SK-N-SH (cell line): ENCODE measurements around the gene GRIN2A. TPM values are rescaled to one million over a fixed set of nuclear protein-coding genes. Genes with fewer than 3 reads are reported as not detected.

ENCODE experiments used
- CTCF ChIA-PET: fragments of 300-600, 350-600 bp; formaldehyde crosslinking; extraction: SDS; loops from one replicate; lab custom pipeline; 2021; lab: Yijun Ruan, JAX
- POLR2A ChIA-PET: fragments of 350-600 bp; sonication (Branson Sonifier 250); formaldehyde crosslinking; extraction: SDS; loops from one replicate; lab custom pipeline; 2020; ENCODE audit warnings: antibody characterized with exemption, inconsistent platforms; lab: Yijun Ruan, JAX
- DNase-seq: peaks from one replicate; pipeline ENCODE4 v3.0.0; 2012
- H2AFZ ChIP-seq: fragments of 200-600 bp; sonication (generic); 2 replicates; pipeline ENCODE4 v1.8.1; 2016; ENCODE audit warnings: antibody characterized with exemption, mild to moderate bottlenecking, low read depth
- H3F3A ChIP-seq: fragments of 200-600 bp; sonication (generic); replicated peaks from 2 replicates; pipeline ENCODE3; 2016; ENCODE audit warnings: antibody characterized with exemption, mild to moderate bottlenecking; ENCODE audit not compliant: insufficient read depth
- H3K27ac ChIP-seq, 2 experiments: fragments of 200-500 bp in 1 of 2; fragments of 200-600 bp in 1 of 2; sonication (Bioruptor generic) in 1 of 2; sonication (generic), shearing (Covaris generic) in 1 of 2; 2 replicates each; pipeline versions ENCODE4 v1.5.1 to v1.6.1; 2014 to 2016; ENCODE audit warnings: low read depth in 2 of 2, inconsistent platforms in 1 of 2, low read length in 1 of 2, mild to moderate bottlenecking in 1 of 2, mixed read lengths in 1 of 2
- H3K27me3 ChIP-seq: fragments of 200-600 bp; sonication (generic), shearing (Covaris generic); 2 replicates; pipeline ENCODE4 v1.6.1; 2016; ENCODE audit warnings: mixed run types; ENCODE audit not compliant: insufficient read depth
- H3K36me3 ChIP-seq, 2 experiments: fragments of 200-500 bp in 1 of 2; fragments of 200-600 bp in 1 of 2; sonication (Bioruptor generic) in 1 of 2; sonication (generic) in 1 of 2; replicated peaks in 1 of 2; 2 replicates each; pipeline versions ENCODE3 to v1.5.1; 2014 to 2016; ENCODE audit warnings: low read length in 1 of 2, mild to moderate bottlenecking in 1 of 2; ENCODE audit not compliant: insufficient read depth in 2 of 2, control insufficient read depth in 1 of 2
- H3K4me1 ChIP-seq, 2 experiments: fragments of 200-500 bp in 1 of 2; fragments of 200-600 bp in 1 of 2; sonication (Bioruptor generic) in 1 of 2; sonication (generic), shearing (Covaris generic) in 1 of 2; 2 replicates each; pipeline versions ENCODE4 v1.5.1 to v1.6.1; 2014 to 2016; ENCODE audit warnings: low read depth in 1 of 2, low read length in 1 of 2, mixed run types in 1 of 2; ENCODE audit not compliant: insufficient read depth in 2 of 2, control insufficient read depth in 1 of 2
- H3K4me2 ChIP-seq: fragments of 200-600 bp; sonication (generic), shearing (Covaris generic); 2 replicates; pipeline ENCODE4 v1.6.1; 2017; ENCODE audit warnings: mixed run types
- H3K4me3 ChIP-seq, 2 experiments: fragments of 200-500 bp in 1 of 2; fragments of 200-600 bp in 1 of 2; sonication (Bioruptor generic) in 1 of 2; sonication (generic), shearing (Covaris generic) in 1 of 2; 2 replicates each; pipeline versions ENCODE4 v1.5.1 to v1.8.1; 2014 to 2016; ENCODE audit warnings: low read depth in 2 of 2, inconsistent platforms in 1 of 2, low read length in 1 of 2, mild to moderate bottlenecking in 1 of 2, mixed read lengths in 1 of 2, moderate library complexity in 1 of 2
- H3K79me2 ChIP-seq: fragments of 200-600 bp; sonication (generic); 2 replicates; pipeline ENCODE4 v1.8.1; 2017; ENCODE audit warnings: mild to moderate bottlenecking; ENCODE audit not compliant: insufficient read depth
- H3K9ac ChIP-seq: fragments of 200-600 bp; sonication (generic); 2 replicates; pipeline ENCODE4 v1.6.1; 2017; ENCODE audit warnings: mixed run types
- H3K9me2 ChIP-seq: fragments of 200-600 bp; sonication (generic); 2 replicates; pipeline ENCODE4 v1.6.1; 2017; ENCODE audit warnings: mixed run types
- H3K9me3 ChIP-seq: fragments of 200-600 bp; sonication (generic); 2 replicates; pipeline ENCODE4 v1.6.1; 2017; ENCODE audit warnings: mixed run types, mild to moderate bottlenecking, moderate library complexity
- H4K20me1 ChIP-seq: fragments of 200-600 bp; sonication (generic); 2 replicates; pipeline ENCODE4 v1.6.1; 2017; ENCODE audit warnings: mild to moderate bottlenecking, mixed run types; ENCODE audit not compliant: insufficient read depth
- CHD2 ChIP-seq: fragments of 150-350 bp; IDR thresholded peaks from 2 replicates; pipeline ENCODE4 v1.6.1; 2018; ENCODE audit warnings: low read length; ENCODE audit not compliant: partially characterized antibody
- ELF1 ChIP-seq: IDR thresholded peaks from 2 replicates; pipeline ENCODE4 v1.4.0; 2012
- EZH2phosphoT487 ChIP-seq: fragments of 200-600 bp; sonication (generic); IDR thresholded peaks from 2 replicates; pipeline ENCODE4 v1.6.1; 2017; ENCODE audit warnings: low read depth, mixed run types, mild to moderate bottlenecking, antibody characterized with exemption, moderate library complexity, borderline replicate concordance
- FOXJ3 ChIP-seq: sonication (generic); formaldehyde crosslinking; IDR thresholded peaks from 2 replicates; pipeline ENCODE4 v1.5.1; 2020; ENCODE audit warnings: mild to moderate bottlenecking, missing genetic modification reagents
- FOXM1 ChIP-seq: IDR thresholded peaks from 2 replicates; pipeline ENCODE4 v1.4.0; 2012; ENCODE audit warnings: low read depth, mild to moderate bottlenecking
- JUND ChIP-seq: IDR thresholded peaks from 2 replicates; pipeline ENCODE4 v1.4.0; 2012
- POLR2AphosphoS5 ChIP-seq: IDR thresholded peaks from 2 replicates; pipeline ENCODE4 v1.6.1; 2012; ENCODE audit warnings: low read depth, low read length
- RCOR1 ChIP-seq: fragments of 150-350 bp; IDR thresholded peaks from 2 replicates; pipeline ENCODE4 v1.6.1; 2017; ENCODE audit warnings: antibody characterized with exemption, low read length
- RFX5 ChIP-seq: IDR thresholded peaks from 2 replicates; pipeline ENCODE4 v1.6.1; 2012; ENCODE audit warnings: mild to moderate bottlenecking, improper control_type of control experiment, low read length
- SMC3 ChIP-seq: IDR thresholded peaks from 2 replicates; pipeline ENCODE4 v1.6.1; 2012; ENCODE audit warnings: low read depth, low read length, improper control_type of control experiment
- TCF12 ChIP-seq: IDR thresholded peaks from 2 replicates; pipeline ENCODE4 v1.4.0; 2012
- TEAD4 ChIP-seq: IDR thresholded peaks from 2 replicates; pipeline ENCODE4 v1.4.0; 2012; ENCODE audit warnings: mild to moderate bottlenecking, borderline replicate concordance; ENCODE audit not compliant: insufficient read depth
- YY1 ChIP-seq: IDR thresholded peaks from 2 replicates; pipeline ENCODE4 v1.4.0; 2012; ENCODE audit warnings: low read depth, mild to moderate bottlenecking
- WGBS: methylation state at CpG from one replicate; pipeline ENCODE4 v1.1.6; 2017; ENCODE audit warnings: low lambda C conversion rate; 5-methylcytosine and 5-hydroxymethylcytosine counted together
- polyA plus RNA-seq, 3 experiments: library from polyadenylated mRNA; depleted of rRNA; stranded (reverse); fragments of >200 nt; gene quantifications; 2 replicates each; pipeline ENCODE4 v1.2.3, GENCODE V29; 2012
- TF ChIP-seq, protein P1 (sequence below): IDR thresholded peaks from 2 replicates; pipeline ENCODE4; 2012
- TF ChIP-seq, protein P2 (sequence below): IDR thresholded peaks from 2 replicates; pipeline ENCODE4 v1.6.1; 2012; ENCODE audit warnings: mild to moderate bottlenecking, low read depth, low read length, moderate library complexity
- TF ChIP-seq, protein P3 (sequence below): fragments of 150-350 bp; IDR thresholded peaks from 2 replicates; pipeline ENCODE4 v1.6.1; 2016; ENCODE audit warnings: mild to moderate bottlenecking, low read depth, low read length
- TF ChIP-seq, protein P4 (sequence below): IDR thresholded peaks from 2 replicates; pipeline ENCODE4 v1.4.0; 2012; ENCODE audit warnings: low read depth, borderline replicate concordance
- TF ChIP-seq, protein P5 (sequence below): fragments of 200-600 bp; sonication (generic); IDR thresholded peaks from 2 replicates; pipeline ENCODE4 v1.6.1; 2017; ENCODE audit warnings: antibody characterized with exemption, mild to moderate bottlenecking, moderate library complexity
- TF ChIP-seq, protein P6 (sequence below): IDR thresholded peaks from 2 replicates; pipeline ENCODE4 v1.4.0; 2012; ENCODE audit warnings: low read depth, borderline replicate concordance

The GRIN2A gene
- polyA plus RNA-seq, 1 of the 3 experiments (the other 2 are of a cell fraction) = not detected

DNA sequence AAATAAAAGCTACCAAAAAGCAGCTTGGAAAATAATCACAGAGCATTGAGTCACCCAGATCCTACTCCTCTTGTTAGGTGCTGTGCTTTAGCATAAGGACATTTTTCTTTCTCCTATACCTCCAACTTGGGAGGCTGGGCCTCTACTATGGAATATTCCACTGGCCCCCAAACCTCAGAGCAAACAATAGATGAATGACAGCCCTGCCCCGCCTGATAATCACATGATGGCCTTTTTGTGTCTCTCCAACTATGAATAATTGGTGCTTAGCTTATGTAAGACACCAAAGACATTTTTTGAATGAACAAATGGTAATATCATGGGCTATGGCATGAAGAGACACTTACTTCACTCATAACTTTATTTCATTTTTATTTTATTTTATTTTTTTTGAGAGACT lies 250.2 kb downstream of the GRIN2A start:
- ChIA-PET POLR2A (no interaction called here), CTCF (no interaction called here)
- Histone ChIP-seq H3K27ac (no peak overlapping the region), H3K9me2 (no peaks in the 10 kb centered on the region), H3K9me3 (no peaks in the 10 kb centered on the region), H3K4me1 (no peaks in the 10 kb centered on the region), H3K79me2 (no peaks in the 10 kb centered on the region), H3K9ac (no peak overlapping the region), H3K4me2 (no peak overlapping the region), H2AFZ (no peak overlapping the region), H4K20me1 (no peaks in the 10 kb centered on the region), H3K36me3 (no peaks in the 10 kb centered on the region), H3K27me3 (no peaks in the 10 kb centered on the region), H3F3A (no peaks in the 10 kb centered on the region), H3K4me3 (no peak overlapping the region)
- DNase-seq = no peak
- WGBS = 0% methylated on average over 1 of the region's 1 CpG
- TF ChIP-seq RFX5 (no peak), CHD2 (no peak), YY1 (no peak), TEAD4 (no peak), FOXJ3 (CRISPR knock-in tag) (no peak), TCF12 (no peak), EZH2phosphoT487 (no peak), JUND (no peak), ELF1 (no peak), SMC3 (no peak), FOXM1 (no peak), RCOR1 (no peak), POLR2AphosphoS5 (no peak)
- TF ChIP-seq, protein P1, sequence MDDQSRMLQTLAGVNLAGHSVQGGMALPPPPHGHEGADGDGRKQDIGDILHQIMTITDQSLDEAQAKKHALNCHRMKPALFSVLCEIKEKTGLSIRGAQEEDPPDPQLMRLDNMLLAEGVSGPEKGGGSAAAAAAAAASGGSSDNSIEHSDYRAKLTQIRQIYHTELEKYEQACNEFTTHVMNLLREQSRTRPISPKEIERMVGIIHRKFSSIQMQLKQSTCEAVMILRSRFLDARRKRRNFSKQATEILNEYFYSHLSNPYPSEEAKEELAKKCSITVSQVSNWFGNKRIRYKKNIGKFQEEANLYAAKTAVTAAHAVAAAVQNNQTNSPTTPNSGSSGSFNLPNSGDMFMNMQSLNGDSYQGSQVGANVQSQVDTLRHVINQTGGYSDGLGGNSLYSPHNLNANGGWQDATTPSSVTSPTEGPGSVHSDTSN = no peak
- TF ChIP-seq, protein P2, sequence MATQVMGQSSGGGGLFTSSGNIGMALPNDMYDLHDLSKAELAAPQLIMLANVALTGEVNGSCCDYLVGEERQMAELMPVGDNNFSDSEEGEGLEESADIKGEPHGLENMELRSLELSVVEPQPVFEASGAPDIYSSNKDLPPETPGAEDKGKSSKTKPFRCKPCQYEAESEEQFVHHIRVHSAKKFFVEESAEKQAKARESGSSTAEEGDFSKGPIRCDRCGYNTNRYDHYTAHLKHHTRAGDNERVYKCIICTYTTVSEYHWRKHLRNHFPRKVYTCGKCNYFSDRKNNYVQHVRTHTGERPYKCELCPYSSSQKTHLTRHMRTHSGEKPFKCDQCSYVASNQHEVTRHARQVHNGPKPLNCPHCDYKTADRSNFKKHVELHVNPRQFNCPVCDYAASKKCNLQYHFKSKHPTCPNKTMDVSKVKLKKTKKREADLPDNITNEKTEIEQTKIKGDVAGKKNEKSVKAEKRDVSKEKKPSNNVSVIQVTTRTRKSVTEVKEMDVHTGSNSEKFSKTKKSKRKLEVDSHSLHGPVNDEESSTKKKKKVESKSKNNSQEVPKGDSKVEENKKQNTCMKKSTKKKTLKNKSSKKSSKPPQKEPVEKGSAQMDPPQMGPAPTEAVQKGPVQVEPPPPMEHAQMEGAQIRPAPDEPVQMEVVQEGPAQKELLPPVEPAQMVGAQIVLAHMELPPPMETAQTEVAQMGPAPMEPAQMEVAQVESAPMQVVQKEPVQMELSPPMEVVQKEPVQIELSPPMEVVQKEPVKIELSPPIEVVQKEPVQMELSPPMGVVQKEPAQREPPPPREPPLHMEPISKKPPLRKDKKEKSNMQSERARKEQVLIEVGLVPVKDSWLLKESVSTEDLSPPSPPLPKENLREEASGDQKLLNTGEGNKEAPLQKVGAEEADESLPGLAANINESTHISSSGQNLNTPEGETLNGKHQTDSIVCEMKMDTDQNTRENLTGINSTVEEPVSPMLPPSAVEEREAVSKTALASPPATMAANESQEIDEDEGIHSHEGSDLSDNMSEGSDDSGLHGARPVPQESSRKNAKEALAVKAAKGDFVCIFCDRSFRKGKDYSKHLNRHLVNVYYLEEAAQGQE = no peak
- TF ChIP-seq, protein P3, sequence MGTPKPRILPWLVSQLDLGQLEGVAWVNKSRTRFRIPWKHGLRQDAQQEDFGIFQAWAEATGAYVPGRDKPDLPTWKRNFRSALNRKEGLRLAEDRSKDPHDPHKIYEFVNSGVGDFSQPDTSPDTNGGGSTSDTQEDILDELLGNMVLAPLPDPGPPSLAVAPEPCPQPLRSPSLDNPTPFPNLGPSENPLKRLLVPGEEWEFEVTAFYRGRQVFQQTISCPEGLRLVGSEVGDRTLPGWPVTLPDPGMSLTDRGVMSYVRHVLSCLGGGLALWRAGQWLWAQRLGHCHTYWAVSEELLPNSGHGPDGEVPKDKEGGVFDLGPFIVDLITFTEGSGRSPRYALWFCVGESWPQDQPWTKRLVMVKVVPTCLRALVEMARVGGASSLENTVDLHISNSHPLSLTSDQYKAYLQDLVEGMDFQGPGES = no peak
- TF ChIP-seq, protein P4, sequence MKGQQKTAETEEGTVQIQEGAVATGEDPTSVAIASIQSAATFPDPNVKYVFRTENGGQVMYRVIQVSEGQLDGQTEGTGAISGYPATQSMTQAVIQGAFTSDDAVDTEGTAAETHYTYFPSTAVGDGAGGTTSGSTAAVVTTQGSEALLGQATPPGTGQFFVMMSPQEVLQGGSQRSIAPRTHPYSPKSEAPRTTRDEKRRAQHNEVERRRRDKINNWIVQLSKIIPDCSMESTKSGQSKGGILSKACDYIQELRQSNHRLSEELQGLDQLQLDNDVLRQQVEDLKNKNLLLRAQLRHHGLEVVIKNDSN = no peak
- TF ChIP-seq, protein P5, sequence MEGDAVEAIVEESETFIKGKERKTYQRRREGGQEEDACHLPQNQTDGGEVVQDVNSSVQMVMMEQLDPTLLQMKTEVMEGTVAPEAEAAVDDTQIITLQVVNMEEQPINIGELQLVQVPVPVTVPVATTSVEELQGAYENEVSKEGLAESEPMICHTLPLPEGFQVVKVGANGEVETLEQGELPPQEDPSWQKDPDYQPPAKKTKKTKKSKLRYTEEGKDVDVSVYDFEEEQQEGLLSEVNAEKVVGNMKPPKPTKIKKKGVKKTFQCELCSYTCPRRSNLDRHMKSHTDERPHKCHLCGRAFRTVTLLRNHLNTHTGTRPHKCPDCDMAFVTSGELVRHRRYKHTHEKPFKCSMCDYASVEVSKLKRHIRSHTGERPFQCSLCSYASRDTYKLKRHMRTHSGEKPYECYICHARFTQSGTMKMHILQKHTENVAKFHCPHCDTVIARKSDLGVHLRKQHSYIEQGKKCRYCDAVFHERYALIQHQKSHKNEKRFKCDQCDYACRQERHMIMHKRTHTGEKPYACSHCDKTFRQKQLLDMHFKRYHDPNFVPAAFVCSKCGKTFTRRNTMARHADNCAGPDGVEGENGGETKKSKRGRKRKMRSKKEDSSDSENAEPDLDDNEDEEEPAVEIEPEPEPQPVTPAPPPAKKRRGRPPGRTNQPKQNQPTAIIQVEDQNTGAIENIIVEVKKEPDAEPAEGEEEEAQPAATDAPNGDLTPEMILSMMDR = no peak
- TF ChIP-seq, protein P6, sequence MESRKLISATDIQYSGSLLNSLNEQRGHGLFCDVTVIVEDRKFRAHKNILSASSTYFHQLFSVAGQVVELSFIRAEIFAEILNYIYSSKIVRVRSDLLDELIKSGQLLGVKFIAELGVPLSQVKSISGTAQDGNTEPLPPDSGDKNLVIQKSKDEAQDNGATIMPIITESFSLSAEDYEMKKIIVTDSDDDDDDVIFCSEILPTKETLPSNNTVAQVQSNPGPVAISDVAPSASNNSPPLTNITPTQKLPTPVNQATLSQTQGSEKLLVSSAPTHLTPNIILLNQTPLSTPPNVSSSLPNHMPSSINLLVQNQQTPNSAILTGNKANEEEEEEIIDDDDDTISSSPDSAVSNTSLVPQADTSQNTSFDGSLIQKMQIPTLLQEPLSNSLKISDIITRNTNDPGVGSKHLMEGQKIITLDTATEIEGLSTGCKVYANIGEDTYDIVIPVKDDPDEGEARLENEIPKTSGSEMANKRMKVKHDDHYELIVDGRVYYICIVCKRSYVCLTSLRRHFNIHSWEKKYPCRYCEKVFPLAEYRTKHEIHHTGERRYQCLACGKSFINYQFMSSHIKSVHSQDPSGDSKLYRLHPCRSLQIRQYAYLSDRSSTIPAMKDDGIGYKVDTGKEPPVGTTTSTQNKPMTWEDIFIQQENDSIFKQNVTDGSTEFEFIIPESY = no peak
